DND-41 (cell line): ENCODE measurements around the gene ABCB11.

Experiments used
- ATAC-seq: fragments of 200-7000 bp; cut with Tn5 transposase; 3 replicates; pipeline ENCODE4 v1.9.1; 2021; ENCODE audit warnings: low read depth; ENCODE audit not compliant: insufficient read depth
- DNase-seq: peaks from one replicate; pipeline ENCODE4 v3.0.0-alpha.2; 2020
- H2AFZ ChIP-seq: 2 replicates; pipeline ENCODE4 v1.6.0; 2012; ENCODE audit warnings: low read depth, low read length
- H3K27ac ChIP-seq: 2 replicates; pipeline ENCODE4 v1.5.1; 2012; ENCODE audit warnings: low read length, inconsistent platforms
- H3K27me3 ChIP-seq: fragments of 200-600 bp; sonication (generic); 2 replicates; pipeline ENCODE4 v1.6.0; 2012; ENCODE audit warnings: low read length, mild to moderate bottlenecking, inconsistent platforms; ENCODE audit not compliant: insufficient read depth, poor library complexity
- H3K36me3 ChIP-seq: 2 replicates; pipeline ENCODE4 v1.5.1; 2012; ENCODE audit warnings: low read length, inconsistent platforms; ENCODE audit not compliant: insufficient read depth
- H3K4me1 ChIP-seq: 2 replicates; pipeline ENCODE4 v1.5.1; 2012; ENCODE audit warnings: mild to moderate bottlenecking, low read length; ENCODE audit not compliant: insufficient read depth
- H3K4me2 ChIP-seq: 2 replicates; pipeline ENCODE4 v1.6.0; 2012; ENCODE audit warnings: mild to moderate bottlenecking, moderate library complexity, low read length, inconsistent platforms; ENCODE audit not compliant: insufficient read depth
- H3K4me3 ChIP-seq, 2 experiments: fragments of 200-600 bp in 1 of 2; shearing (Covaris generic) in 1 of 2; 2 replicates each; pipeline ENCODE4 v1.5.1; 2012 to 2016; ENCODE audit warnings: inconsistent platforms in 2 of 2, low read length in 2 of 2, mild to moderate bottlenecking in 2 of 2, low read depth in 1 of 2, moderate library complexity in 1 of 2
- H3K79me2 ChIP-seq: 2 replicates; pipeline ENCODE4 v1.6.0; 2012; ENCODE audit warnings: low read length, inconsistent platforms; ENCODE audit not compliant: insufficient read depth
- H3K9ac ChIP-seq: 2 replicates; pipeline ENCODE4 v1.6.0; 2012; ENCODE audit warnings: low read depth, mild to moderate bottlenecking, inconsistent platforms, low read length, moderate library complexity
- H3K9me3 ChIP-seq: 2 replicates; pipeline ENCODE4 v1.5.1; 2012; ENCODE audit warnings: low read length, moderate library complexity, mild to moderate bottlenecking, inconsistent platforms; ENCODE audit not compliant: insufficient read depth, severe bottlenecking
- H4K20me1 ChIP-seq: 2 replicates; pipeline ENCODE4 v1.6.0; 2012; ENCODE audit warnings: low read length; ENCODE audit not compliant: insufficient read depth
- EZH2 ChIP-seq: IDR thresholded peaks from 3 replicates; pipeline ENCODE4 v1.6.1; 2012; ENCODE audit warnings: borderline replicate concordance, low read depth, mild to moderate bottlenecking, moderate library complexity, low read length, inconsistent platforms; ENCODE audit not compliant: severe bottlenecking
- TF ChIP-seq, protein P1 (sequence below): IDR thresholded peaks from 2 replicates; pipeline ENCODE4 v1.5.1; 2012; ENCODE audit warnings: borderline replicate concordance, low read length, moderate library complexity, mild to moderate bottlenecking; ENCODE audit not compliant: poor library complexity, severe bottlenecking; ENCODE audit errors: extremely low read depth

ABCB11 gene

DNA sequence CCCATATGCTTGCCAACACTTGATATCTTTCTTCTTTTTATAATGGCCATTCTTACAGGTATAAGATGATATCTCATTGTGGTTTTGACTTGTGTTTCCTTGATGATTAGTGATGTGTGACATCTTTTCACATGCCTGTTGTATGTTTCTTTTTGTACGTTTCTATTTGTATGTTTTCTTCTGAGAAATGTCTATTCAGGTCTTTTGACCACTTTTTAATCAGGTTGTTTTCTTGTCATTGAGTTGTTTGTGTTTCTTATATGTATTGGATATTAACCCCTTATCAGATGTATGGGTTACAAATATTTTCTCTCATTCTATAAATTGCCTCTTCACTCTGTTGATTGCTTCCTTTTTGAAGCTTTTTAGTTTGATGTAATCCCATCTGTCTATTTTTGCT, 42.4 kb downstream of the ABCB11 start:
- Histone ChIP-seq H3K4me1 (no peaks in the 10 kb centered on the region), H3K36me3 (no peaks in the 10 kb centered on the region), H4K20me1 (no peaks in the 10 kb centered on the region), H3K4me2 (no peak overlapping the region), H2AFZ (no peak overlapping the region), H3K27me3 (peaks cover 10% of the 10 kb centered on the region), H3K79me2 (no peaks in the 10 kb centered on the region), H3K9me3 (no peaks in the 10 kb centered on the region), H3K4me3 (no peak overlapping the region), H3K27ac (no peak overlapping the region), H3K9ac (no peak overlapping the region)
- ATAC-seq (no peak), DNase-seq (no peak)
- TF ChIP-seq, protein P1, sequence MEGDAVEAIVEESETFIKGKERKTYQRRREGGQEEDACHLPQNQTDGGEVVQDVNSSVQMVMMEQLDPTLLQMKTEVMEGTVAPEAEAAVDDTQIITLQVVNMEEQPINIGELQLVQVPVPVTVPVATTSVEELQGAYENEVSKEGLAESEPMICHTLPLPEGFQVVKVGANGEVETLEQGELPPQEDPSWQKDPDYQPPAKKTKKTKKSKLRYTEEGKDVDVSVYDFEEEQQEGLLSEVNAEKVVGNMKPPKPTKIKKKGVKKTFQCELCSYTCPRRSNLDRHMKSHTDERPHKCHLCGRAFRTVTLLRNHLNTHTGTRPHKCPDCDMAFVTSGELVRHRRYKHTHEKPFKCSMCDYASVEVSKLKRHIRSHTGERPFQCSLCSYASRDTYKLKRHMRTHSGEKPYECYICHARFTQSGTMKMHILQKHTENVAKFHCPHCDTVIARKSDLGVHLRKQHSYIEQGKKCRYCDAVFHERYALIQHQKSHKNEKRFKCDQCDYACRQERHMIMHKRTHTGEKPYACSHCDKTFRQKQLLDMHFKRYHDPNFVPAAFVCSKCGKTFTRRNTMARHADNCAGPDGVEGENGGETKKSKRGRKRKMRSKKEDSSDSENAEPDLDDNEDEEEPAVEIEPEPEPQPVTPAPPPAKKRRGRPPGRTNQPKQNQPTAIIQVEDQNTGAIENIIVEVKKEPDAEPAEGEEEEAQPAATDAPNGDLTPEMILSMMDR, result no peak
- TF ChIP-seq EZH2, result no peak

DNA sequence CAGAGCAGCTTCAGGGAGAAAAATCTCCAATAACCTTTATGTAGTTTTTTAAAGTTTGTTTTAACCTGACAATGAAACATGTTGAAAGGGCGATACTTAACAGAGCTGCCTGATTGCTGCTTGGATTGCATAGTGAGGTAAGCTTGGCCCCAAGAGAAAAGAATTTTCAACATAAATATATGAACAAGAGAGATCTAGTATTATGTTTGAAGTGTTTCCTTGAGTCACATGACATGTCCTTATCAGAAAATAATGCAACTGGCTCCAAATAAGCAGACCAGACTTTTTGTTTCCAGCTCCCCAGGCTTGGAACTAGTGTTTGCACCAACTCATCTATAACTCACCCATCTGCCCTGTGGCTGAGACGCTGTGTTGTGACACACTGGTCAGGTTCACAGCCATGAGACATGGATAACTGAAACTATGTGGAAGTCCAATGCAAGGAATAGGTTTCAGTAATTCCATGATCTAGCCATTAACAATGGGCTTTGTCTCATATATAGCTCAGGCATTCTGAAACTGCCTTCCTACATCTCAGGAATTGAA, 44.7 kb downstream of the ABCB11 start:
- ATAC-seq, result no peak
- no peaks in the 10 kb centered on the region for H3K79me2 ChIP-seq

GRCh38 chr2:168981651-168982050, 49.5 kb downstream of the ABCB11 start:
- Histone ChIP-seq H4K20me1 (no peaks in the 10 kb centered on the region), H3K9me3 (no peaks in the 10 kb centered on the region), H3K27ac (no peak overlapping the region), H3K27me3 (peaks cover 9% of the 10 kb centered on the region), H3K4me3 (no peak overlapping the region), H3K4me1 (no peaks in the 10 kb centered on the region), H2AFZ (no peak overlapping the region), H3K79me2 (no peaks in the 10 kb centered on the region), H3K36me3 (no peaks in the 10 kb centered on the region), H3K9ac (no peak overlapping the region), H3K4me2 (no peak overlapping the region)
- TF ChIP-seq EZH2, result no peak
- TF ChIP-seq, protein P1, result no peak
- ATAC-seq (no peak), DNase-seq (no peak)

More for the DNA sequence above, 44.7 kb downstream of the ABCB11 start:
- Histone ChIP-seq H3K36me3 (no peaks in the 10 kb centered on the region), H3K4me2 (no peak overlapping the region), H3K27ac (no peak overlapping the region), H3K4me1 (no peaks in the 10 kb centered on the region), H3K9ac (no peak overlapping the region), H3K27me3 (peaks cover 10% of the 10 kb centered on the region), H3K9me3 (no peaks in the 10 kb centered on the region), H4K20me1 (no peaks in the 10 kb centered on the region), H3K4me3 (no peak overlapping the region), H2AFZ (no peak overlapping the region; the same call in 1 of the 2 replicates)
- TF ChIP-seq, protein P1, result no peak
- no peak for TF ChIP-seq EZH2
- no peak for DNase-seq
